Parathyroid adenoma (tissue), 2 donors: ENCODE results near the gene STAP1.

Experiments
- H2AFZ ChIP-seq: fragments of 300-600 bp; sonication (generic); one replicate; pipeline ENCODE4 v1.7.0; 2017; ENCODE audit warnings: antibody characterized with exemption, mild to moderate bottlenecking
- H3K27ac ChIP-seq: fragments of 300-600 bp; sonication (generic); one replicate; pipeline ENCODE4 v1.7.0; 2017
- H3K27me3 ChIP-seq: fragments of 300-600 bp; sonication (generic); one replicate; pipeline ENCODE4 v1.7.0; 2017; ENCODE audit warnings: low read length; ENCODE audit not compliant: control insufficient read depth, insufficient read depth
- H3K36me3 ChIP-seq: fragments of 300-600 bp; sonication (generic); one replicate; pipeline ENCODE4 v1.7.0; 2017; ENCODE audit warnings: low read length; ENCODE audit not compliant: control insufficient read depth, insufficient read depth
- H3K4me1 ChIP-seq: fragments of 300-600 bp; sonication (generic); one replicate; pipeline ENCODE4 v1.7.0; 2017; ENCODE audit warnings: control low read depth
- H3K4me2 ChIP-seq: fragments of 300-600 bp; sonication (generic); one replicate; pipeline ENCODE4 v1.7.0; 2017; ENCODE audit warnings: low read length
- H3K4me3 ChIP-seq: fragments of 300-600 bp; sonication (generic); one replicate; pipeline ENCODE4 v1.7.0; 2017; ENCODE audit warnings: low read depth, low read length
- H3K79me2 ChIP-seq: fragments of 300-600 bp; sonication (generic); one replicate; pipeline ENCODE4 v1.7.0; 2017; ENCODE audit warnings: control low read depth
- H3K9ac ChIP-seq: fragments of 300-600 bp; sonication (generic); one replicate; pipeline ENCODE4 v1.7.0; 2017; ENCODE audit warnings: mild to moderate bottlenecking
- H3K9me3 ChIP-seq: fragments of 300-600 bp; sonication (generic); one replicate; pipeline ENCODE4 v1.7.0; 2017; ENCODE audit warnings: low read length; ENCODE audit not compliant: control insufficient read depth
- CTCF ChIP-seq: fragments of 300-600 bp; sonication (generic); IDR thresholded peaks from one replicate; pipeline ENCODE4 v1.7.0; 2017; ENCODE audit warnings: antibody characterized with exemption, mild to moderate bottlenecking
- donor health status: primary hyperparathyroidism.

The STAP1 gene

GRCh38 chr4:67554096-67554495, 4.4 kb upstream of the STAP1 start:
- no peak overlapping the region for H3K27ac ChIP-seq
- H2AFZ ChIP-seq: no peak overlapping the region
- no peaks in the 10 kb centered on the region for H3K27me3 ChIP-seq
- TF ChIP-seq CTCF: no peak
- H3K36me3 ChIP-seq: no peaks in the 10 kb centered on the region
- H3K4me2 ChIP-seq: no peak overlapping the region
- no peaks in the 10 kb centered on the region for H3K4me1 ChIP-seq
- no peak overlapping the region for H3K4me3 ChIP-seq
- H3K9me3 ChIP-seq: no peaks in the 10 kb centered on the region
- H3K79me2 ChIP-seq: no peaks in the 10 kb centered on the region
- H3K9ac ChIP-seq: no peak overlapping the region

GRCh38 chr4:67555447-67555846, 3.1 kb upstream of the STAP1 start:
- H3K36me3 ChIP-seq: no peaks in the 10 kb centered on the region
- TF ChIP-seq CTCF: no peak
- H2AFZ ChIP-seq: no peak overlapping the region
- no peaks in the 10 kb centered on the region for H3K79me2 ChIP-seq
- no peak overlapping the region for H3K4me3 ChIP-seq
- H3K9ac ChIP-seq: no peak overlapping the region
- no peaks in the 10 kb centered on the region for H3K27me3 ChIP-seq
- H3K4me1 ChIP-seq: no peaks in the 10 kb centered on the region
- no peak overlapping the region for H3K4me2 ChIP-seq
- no peaks in the 10 kb centered on the region for H3K9me3 ChIP-seq
- H3K27ac ChIP-seq: no peak overlapping the region

DNA sequence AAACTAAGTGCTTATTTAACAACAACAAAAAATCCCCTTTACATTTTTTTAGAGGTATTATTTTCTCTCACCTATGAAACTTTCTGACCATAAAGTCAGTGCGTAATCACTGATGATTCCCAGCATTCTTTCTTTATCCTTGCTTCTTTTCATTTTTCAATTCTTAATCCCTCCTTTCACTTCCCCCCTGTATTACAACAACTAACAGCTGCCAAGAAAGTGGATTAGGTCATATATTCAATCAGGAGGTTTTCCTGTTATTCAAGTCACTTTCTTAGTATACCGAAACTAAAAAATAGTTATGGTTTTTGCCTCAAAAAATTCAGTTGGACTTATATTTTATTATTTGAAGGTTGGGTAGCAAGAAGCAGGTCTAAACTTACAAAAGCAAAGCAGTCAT, 2.1 kb upstream of the STAP1 start:
- Histone ChIP-seq H3K36me3 (no peaks in the 10 kb centered on the region), H3K4me3 (no peak overlapping the region), H3K27ac (no peak overlapping the region), H3K9ac (no peak overlapping the region), H3K9me3 (no peaks in the 10 kb centered on the region), H3K79me2 (no peaks in the 10 kb centered on the region), H3K4me2 (no peak overlapping the region), H3K27me3 (no peaks in the 10 kb centered on the region), H3K4me1 (no peaks in the 10 kb centered on the region), H2AFZ (no peak overlapping the region)
- no peak for TF ChIP-seq CTCF

GRCh38 chr4:67565284-67565683, 6.8 kb downstream of the STAP1 start:
- no peak overlapping the region for H3K4me2 ChIP-seq
- H3K4me1 ChIP-seq: no peaks in the 10 kb centered on the region
- H3K27ac ChIP-seq: no peak overlapping the region
- no peaks in the 10 kb centered on the region for H3K9me3 ChIP-seq
- H2AFZ ChIP-seq: no peak overlapping the region
- H3K4me3 ChIP-seq: no peak overlapping the region
- H3K79me2 ChIP-seq: no peaks in the 10 kb centered on the region
- TF ChIP-seq CTCF: no peak
- H3K9ac ChIP-seq: no peak overlapping the region
- H3K27me3 ChIP-seq: no peaks in the 10 kb centered on the region
- H3K36me3 ChIP-seq: no peaks in the 10 kb centered on the region

DNA sequence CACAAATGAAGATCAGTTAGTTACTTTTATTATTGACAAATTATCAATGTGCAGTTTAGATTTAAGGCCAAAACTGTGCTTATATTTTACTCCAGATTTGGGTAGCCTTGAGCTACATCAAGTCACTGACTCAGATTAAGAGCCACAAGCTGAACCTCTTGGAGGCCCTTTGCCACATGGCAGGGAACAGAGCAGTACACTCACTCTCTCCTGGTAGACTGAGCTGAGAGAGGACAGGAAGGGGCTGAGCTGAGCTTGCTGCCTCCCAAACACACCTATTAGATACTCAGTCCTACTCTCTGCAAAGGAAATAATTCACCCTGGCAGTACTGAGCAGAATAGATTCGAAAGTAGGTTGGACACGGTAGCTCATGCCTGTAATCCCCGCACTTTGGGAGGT, 7.8 kb downstream of the STAP1 start:
- Histone ChIP-seq H3K4me2 (no peak overlapping the region), H3K27me3 (no peaks in the 10 kb centered on the region), H3K4me1 (no peaks in the 10 kb centered on the region), H3K79me2 (no peaks in the 10 kb centered on the region), H3K36me3 (no peaks in the 10 kb centered on the region), H3K4me3 (no peak overlapping the region), H3K27ac (no peak overlapping the region), H3K9me3 (no peaks in the 10 kb centered on the region), H2AFZ (no peak overlapping the region), H3K9ac (no peak overlapping the region)
- no peak for TF ChIP-seq CTCF
